HuH-7.5 (cell line): Measurements from ENCODE around the gene L3MBTL1.
"Not testable (repeated sequence)": the region's sequence is repeated elsewhere in the genome, so short reads cannot be mapped to it uniquely, and the experiment has no call there.

Experiments used
- DNase-seq: peaks from one replicate; pipeline ENCODE4 v3.0.0; 2011; ENCODE audit warnings: low spot score

L3MBTL1 gene

GRCh38 chr20:43507150-43508080 lies at the start of gene L3MBTL1:
Gene L3MBTL1, plus strand, starts transcription at chr20:43507697. Its CDS starts 5,807 bp downstream, at chr20:43513504.
- DNase-seq, result peak; percentile 92

DNA sequence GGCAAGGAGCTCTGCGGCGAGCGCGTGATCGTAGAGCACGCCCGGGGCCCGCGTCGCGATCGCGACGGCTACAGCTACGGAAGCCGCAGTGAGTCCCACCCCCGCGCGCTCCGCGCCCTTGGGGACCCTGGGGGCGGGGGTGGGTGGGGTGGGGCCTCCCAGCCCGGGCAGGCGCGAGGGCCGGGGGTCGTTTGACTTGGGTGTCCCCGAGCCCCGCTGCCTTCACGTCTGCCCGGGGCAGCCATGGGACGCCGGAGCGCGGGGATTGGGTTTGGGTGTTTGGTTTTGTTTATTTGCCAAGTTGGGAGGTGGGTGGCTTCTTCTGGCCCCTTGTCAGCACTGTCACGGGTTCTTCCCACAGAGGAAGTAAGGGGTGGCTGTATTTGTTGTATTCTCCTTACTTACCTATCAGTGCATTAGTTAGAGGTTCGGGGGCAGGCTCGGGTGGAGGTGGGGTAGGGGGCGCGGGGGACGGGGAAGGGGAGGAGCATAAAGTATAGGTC lies 49.0 kb upstream of the L3MBTL1 start:
- DNase-seq, result no peak

GRCh38 chr20:43459022-43459942 lies 48.2 kb upstream of the L3MBTL1 start:
- no peak for DNase-seq

DNA sequence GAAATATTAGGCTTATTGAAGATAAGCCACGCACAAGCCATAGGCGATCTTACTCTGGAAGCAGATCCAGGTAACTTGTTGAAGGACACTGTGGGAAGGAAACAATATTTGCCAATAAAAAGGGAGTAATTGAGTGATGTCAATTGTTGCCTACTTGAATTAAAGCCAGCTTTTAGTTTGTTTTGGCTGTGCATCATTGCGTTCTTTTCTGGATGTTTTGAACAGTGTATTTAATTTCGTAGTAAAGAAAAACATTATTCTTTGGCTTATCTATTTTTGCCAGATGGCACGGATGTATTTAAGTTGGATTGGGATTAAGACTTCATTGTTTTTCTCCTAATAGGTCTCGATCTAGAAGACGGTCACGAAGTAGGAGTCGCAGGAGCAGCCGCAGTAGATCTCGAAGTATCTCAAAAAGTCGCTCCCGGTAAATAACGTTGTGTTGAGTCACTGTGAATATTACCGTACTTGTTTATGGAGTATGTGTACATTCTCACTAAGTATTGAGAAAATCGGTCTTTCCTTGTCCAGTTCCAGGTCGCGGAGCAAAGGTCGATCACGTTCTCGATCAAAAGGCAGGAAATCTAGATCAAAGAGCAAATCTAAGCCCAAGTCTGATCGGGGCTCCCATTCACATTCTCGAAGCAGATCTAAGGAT lies 47.2 kb upstream of the L3MBTL1 start:
- no peak for DNase-seq

- no peak for DNase-seq
These were observed 46.7 kb upstream of the L3MBTL1 start for GRCh38 chr20:43460830-43461200.

DNA sequence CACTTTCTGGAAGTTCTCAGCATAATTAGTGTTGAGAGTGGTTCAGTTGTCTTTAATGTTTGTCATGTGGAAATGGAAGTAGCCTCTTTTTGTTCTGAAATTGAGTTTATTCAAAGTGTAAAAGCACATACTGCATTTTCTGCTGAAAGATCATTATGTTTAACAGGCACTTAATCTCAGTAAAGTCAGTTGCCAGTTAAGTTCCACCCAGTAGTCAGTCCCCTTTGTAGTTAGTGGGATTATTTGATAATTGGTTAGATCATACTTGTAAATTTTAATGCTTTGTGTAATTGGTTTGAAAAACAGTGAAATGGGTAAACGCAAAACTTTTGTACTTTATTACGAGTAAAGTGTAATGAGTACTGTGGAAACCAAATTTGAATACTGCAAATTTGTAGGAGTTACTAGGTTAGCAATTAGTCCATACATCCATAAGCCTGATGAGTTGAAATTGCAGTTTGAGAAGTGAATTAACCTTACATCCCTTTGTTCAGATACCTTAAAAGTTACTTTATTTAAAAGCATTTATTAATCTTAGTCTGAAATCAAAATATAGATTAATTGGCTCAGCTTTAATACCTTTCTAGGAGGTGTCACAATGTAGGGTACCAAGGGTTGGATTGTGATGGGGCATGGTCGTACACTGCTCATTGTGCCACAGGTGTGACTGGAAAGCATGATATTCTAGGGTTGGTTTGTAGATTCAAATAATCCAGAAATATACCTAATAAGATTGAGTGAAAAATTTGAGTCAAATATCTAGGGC lies 45.4 kb upstream of the L3MBTL1 start:
- DNase-seq, result no peak

GRCh38 chr20:43462660-43463526 lies 44.6 kb upstream of the L3MBTL1 start:
- no peak for DNase-seq

GRCh38 chr20:43463527-43464218 lies 43.8 kb upstream of the L3MBTL1 start:
- no peak for DNase-seq

GRCh38 chr20:43464219-43464790 lies 43.2 kb upstream of the L3MBTL1 start:
- DNase-seq, result no peak

DNA sequence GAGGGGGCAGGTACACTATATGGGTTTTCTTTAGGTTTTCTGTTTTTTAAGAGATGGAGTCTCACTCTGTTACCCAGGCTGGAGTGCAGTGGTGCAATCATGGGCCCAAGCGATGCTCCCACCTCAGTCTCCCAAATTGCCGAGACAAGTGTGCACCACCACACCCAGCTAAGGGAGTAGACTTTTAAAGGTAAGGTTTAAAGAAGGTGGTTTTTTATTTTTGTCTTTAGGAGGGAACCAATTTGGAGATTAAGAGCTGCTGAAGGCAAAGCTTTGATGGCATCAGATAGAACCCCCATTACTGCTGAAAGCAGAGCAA lies 41.9 kb upstream of the L3MBTL1 start:
- DNase-seq, result no peak

- DNase-seq, result no peak
These were observed 39.9 kb upstream of the L3MBTL1 start for GRCh38 chr20:43467589-43467988.

DNA sequence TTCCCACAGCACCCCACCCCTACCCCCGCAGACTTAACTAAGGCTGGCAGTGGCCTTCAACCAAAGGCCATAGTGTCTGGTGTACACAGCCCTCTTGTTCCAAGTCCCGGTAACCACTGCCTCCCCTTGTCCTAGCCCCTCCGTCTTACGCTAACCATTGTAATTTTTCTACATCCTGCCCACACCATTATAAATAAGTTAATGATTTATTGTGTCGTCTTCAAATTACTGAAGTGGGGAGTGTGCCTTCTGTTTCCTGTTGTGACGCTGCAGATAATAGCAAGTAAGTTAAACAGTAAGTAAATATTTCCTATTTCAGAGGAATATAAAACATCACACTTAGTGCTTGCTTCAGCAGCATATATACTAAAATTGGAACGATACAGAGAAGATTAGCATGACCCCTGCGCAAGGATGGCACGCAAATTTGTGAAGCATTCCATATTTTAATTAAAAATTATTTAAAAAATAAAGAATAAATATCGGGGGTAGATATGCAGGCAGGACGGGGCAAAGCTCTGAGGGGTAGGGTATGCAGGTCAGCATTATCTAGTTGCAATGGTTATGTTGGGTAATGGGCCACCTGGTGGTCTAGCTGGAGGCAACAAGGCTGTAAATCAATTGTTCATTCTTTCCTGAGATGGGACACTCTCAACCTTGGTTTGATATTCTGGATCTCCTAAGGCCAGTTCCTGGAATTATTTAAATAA lies 34.7 kb upstream of the L3MBTL1 start:
- no peak for DNase-seq

- DNase-seq, result no peak
These were observed 34.2 kb upstream of the L3MBTL1 start for GRCh38 chr20:43473381-43473704.

DNA sequence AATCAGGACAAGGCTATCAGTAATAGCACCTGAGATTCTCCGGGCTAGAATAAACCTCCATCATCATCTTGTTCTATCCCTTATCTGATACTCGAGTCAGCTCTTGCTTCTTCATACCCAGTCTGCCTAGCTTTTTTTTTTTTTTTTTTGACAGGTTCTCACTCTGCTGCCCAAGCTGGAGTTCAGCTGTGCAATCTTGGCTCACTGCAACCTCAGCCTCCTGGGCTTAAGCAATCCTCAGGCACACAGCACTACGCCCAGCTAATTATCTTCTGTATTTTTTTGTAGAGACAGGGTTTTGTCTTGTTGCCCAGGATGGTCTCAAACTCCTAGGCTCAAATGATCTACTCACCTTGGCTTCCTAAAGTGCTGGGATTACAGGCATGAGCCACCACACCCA lies 30.3 kb upstream of the L3MBTL1 start:
- no peak for DNase-seq

DNA sequence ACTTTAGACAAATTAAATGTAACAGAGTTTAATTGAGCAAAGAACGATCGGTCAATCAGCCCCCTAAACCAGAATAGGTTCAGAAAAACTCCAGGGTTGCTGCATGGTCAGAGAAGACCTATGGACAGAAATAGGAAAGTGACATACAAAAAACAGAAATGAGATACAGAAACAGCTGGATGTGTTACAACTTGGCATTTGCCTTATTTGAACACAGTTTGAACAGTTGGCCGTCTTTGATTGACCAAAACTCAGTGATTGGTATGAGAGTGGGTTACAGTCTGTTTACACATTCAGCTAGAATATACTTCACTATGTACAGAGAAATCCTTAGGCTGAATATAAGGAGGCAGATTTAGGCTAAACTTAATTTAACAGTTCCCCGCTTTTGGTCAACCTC lies 29.9 kb upstream of the L3MBTL1 start:
- DNase-seq, result no peak

DNA sequence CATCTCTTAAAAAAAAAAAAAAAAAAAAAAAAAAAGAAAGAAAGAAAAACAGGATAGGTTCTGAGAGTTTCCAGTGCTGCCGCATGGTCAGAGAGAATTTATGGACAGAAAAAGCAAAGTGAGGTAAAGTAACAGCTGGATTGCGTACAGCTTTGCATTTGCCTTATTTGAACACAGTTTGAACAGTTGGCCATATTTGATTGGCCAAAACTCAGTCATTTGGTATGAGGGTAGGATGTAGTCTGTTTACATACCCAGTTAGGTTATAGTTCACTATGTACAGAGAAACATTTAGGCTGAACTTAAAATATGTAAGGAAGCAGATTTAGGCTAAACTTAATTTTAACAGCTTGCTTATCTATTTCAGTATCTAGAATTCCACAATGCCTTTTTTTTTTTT lies 17.5 kb upstream of the L3MBTL1 start:
- DNase-seq, result no peak

- no peak for DNase-seq
These were observed 15.4 kb upstream of the L3MBTL1 start for GRCh38 chr20:43492101-43492500.

DNA sequence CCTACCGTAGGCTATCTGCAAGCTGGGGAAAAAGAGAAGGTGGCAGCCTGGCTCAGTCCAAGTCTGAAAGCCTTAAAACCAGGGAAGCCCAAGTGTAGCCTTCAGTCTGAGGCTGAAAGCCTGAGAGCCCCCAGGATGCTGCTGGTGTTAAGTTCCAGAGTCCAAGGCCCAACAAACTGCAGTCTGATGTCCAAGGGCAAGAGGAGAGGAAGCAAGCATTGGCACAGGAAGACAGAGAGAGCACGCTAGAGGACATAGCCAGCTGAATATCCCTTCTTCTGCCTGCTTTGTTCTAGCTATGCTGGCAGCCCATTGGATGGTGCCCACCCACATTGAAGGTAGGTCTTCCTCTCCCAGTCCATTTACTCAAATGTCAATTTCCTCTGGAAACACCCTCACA lies 12.1 kb upstream of the L3MBTL1 start:
- no peak for DNase-seq

DNA sequence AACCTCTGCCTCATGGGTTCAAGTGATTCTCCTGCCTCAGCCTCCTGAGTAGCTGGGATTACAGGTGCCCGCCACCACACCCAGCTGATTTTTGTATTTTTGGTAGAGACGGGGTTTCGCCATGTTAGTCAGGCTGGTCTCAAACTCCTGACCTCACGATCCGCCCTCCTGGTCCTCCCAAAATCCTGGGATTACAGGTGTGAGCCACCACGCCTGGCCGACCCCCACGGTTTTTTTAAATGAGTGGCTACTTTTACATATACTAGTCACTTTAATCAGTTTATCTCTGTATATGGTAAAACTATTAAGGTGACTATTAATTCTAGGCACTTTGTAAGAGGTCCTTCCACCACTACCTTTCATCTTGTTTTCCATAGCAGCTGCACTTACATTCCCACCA lies 5.5 kb upstream of the L3MBTL1 start:
- DNase-seq, result not testable (repeated sequence)
